Measurements from ENCODE around the gene ASB2. TPM values are rescaled to one million over a fixed set of nuclear protein-coding genes. Genes with fewer than 3 reads are reported as not detected.

ASB2 gene
- total RNA-seq, 1 experiment from 2014 or later = 0.35 TPM

GRCh38 chr14:93915070-93915705, 61.2 kb downstream of the ASB2 start:
- Histone ChIP-seq H3K27ac (ENCODE audit: insufficient read length, low read depth, low read length) (no peak overlapping the region), H3K23ac (ENCODE audit: insufficient read length, low read depth, low read length) (no peak overlapping the region), H2BK15ac (ENCODE audit: low read depth, low read length) (no peak overlapping the region), H3K56ac (ENCODE audit: insufficient read length, low read depth, low read length) (no peak overlapping the region), H3K4ac (ENCODE audit: low read depth, low read length) (no peak overlapping the region), H2BK12ac (ENCODE audit: insufficient read length, low read depth, low read length) (no peak overlapping the region), H2AFZ (ENCODE audit: low read length) (no peak overlapping the region), H3K27me3 (ENCODE audit: insufficient read depth, low read length) (no peaks in the 10 kb centered on the region), H3K14ac (ENCODE audit: insufficient read depth, low read length) (no peak overlapping the region), H4K5ac (ENCODE audit: insufficient read length, low read depth, low read length) (no peak overlapping the region), H3K18ac (ENCODE audit: insufficient read length, low read depth, low read length) (no peak overlapping the region), H3K4me2 (ENCODE audit: insufficient read depth, insufficient read length, low read length) (no peak overlapping the region), H3K79me2 (ENCODE audit: insufficient read depth, low read length) (no peaks in the 10 kb centered on the region), H3K9ac (ENCODE audit: extremely low read depth, insufficient read length, low read length) (no peak overlapping the region), H4K8ac (replicated peaks; ENCODE audit: insufficient read length, low read depth, low read length) (no peak overlapping the region), H2BK20ac (ENCODE audit: low read depth, low read length, poor library complexity, severe bottlenecking) (no peak overlapping the region), H3K79me1 (ENCODE audit: insufficient read depth, low read depth, low read length, poor library complexity, severe bottlenecking) (no peaks in the 10 kb centered on the region), H4K20me1 (ENCODE audit: control insufficient read depth, insufficient read depth, insufficient read length) (no peaks in the 10 kb centered on the region), H3K23me2 (ENCODE audit: insufficient read length, low read depth, low read length, poor library complexity, severe bottlenecking) (no peaks in the 10 kb centered on the region), H3K9me3 (ENCODE audit: control insufficient read depth, low read depth, low read length) (no peaks in the 10 kb centered on the region), H3T11ph (ENCODE audit: low read length) (no peak overlapping the region), H2BK120ac (ENCODE audit: low read depth, low read length, poor library complexity, severe bottlenecking) (no peak overlapping the region), H4K91ac (ENCODE audit: insufficient read length, low read depth, low read length) (no peak overlapping the region), H3K4me1 (ENCODE audit: insufficient read depth, low read length) (no peaks in the 10 kb centered on the region), H2BK5ac (ENCODE audit: insufficient read length, low read length) (no peak overlapping the region), H2AK5ac (ENCODE audit: insufficient read length, low read length) (no peak overlapping the region)
- H3K9me3 Mint-ChIP-seq = peaks cover 2 to 3% of the 10 kb centered on the region in 2 experiments; a peak in 3 of 5 replicates
- TF ChIP-seq, protein P1, sequence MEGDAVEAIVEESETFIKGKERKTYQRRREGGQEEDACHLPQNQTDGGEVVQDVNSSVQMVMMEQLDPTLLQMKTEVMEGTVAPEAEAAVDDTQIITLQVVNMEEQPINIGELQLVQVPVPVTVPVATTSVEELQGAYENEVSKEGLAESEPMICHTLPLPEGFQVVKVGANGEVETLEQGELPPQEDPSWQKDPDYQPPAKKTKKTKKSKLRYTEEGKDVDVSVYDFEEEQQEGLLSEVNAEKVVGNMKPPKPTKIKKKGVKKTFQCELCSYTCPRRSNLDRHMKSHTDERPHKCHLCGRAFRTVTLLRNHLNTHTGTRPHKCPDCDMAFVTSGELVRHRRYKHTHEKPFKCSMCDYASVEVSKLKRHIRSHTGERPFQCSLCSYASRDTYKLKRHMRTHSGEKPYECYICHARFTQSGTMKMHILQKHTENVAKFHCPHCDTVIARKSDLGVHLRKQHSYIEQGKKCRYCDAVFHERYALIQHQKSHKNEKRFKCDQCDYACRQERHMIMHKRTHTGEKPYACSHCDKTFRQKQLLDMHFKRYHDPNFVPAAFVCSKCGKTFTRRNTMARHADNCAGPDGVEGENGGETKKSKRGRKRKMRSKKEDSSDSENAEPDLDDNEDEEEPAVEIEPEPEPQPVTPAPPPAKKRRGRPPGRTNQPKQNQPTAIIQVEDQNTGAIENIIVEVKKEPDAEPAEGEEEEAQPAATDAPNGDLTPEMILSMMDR (conservative IDR thresholded peaks at IDR 0.05) = no peak
- DNase-seq = no peak
- no CpG with 5 or more reads among the region's 14 CpGs for WGBS (ENCODE audit: extremely low coverage, insufficient read length, low lambda C conversion rate)
- H3K4me1 Mint-ChIP-seq = no peaks in the 10 kb centered on the region
- peaks cover 3% of the 10 kb centered on the region for H3K27me3 Mint-ChIP-seq (ENCODE audit: low read depth)
- no peaks in the 10 kb centered on the region; a peak in 1 of 7 replicates for H3K36me3 Mint-ChIP-seq (ENCODE audit: insufficient read depth in 1 of 3, low read depth in 3 of 3)
- peak overlapping the region in 1 of 3 experiments; percentile 84; a peak in 1 of 7 replicates for H3K27ac Mint-ChIP-seq
- no peak overlapping the region for H3K4me3 Mint-ChIP-seq
